Brain microvascular endothelial cell (primary cell): ENCODE measurements around the gene ICA1.

Source experiments
- DNase-seq: peaks from one replicate; pipeline ENCODE4 v3.0.0-alpha.2; 2020
- H3K27ac ChIP-seq: fragments of 250-450 bp; sonication (Bioruptor Pico); 2 replicates; pipeline ENCODE4 v1.5.1; 2020; ENCODE audit warnings: mild to moderate bottlenecking, moderate library complexity
- H3K27me3 ChIP-seq: fragments of 250-450 bp; sonication (Bioruptor Pico); replicated peaks from 2 replicates; pipeline ENCODE4 v1.5.1; 2020; ENCODE audit warnings: mild to moderate bottlenecking
- H3K36me3 ChIP-seq: fragments of 250-450 bp; sonication (Bioruptor Pico); replicated peaks from 2 replicates; pipeline ENCODE4 v1.5.1; 2020; ENCODE audit warnings: mild to moderate bottlenecking
- H3K4me3 ChIP-seq: 2 replicates; pipeline ENCODE4 v1.5.1; 2011; ENCODE audit warnings: low read depth, mild to moderate bottlenecking, control low read depth, low read length, moderate library complexity
- in situ Hi-C: cut with HindIII; loops from 2 replicates; pipeline ENCODE4 v1.10.0; 2017; ENCODE audit warnings: low sequenced_read_pairs, low pct_ligation_motif_present
- TF ChIP-seq, protein P1 (sequence below): IDR thresholded peaks from 2 replicates; pipeline ENCODE4 v1.5.1; 2011; ENCODE audit warnings: low read depth, mild to moderate bottlenecking, moderate library complexity, low read length, control low read depth, inconsistent platforms; ENCODE audit errors: missing control alignments

ICA1 gene

DNA sequence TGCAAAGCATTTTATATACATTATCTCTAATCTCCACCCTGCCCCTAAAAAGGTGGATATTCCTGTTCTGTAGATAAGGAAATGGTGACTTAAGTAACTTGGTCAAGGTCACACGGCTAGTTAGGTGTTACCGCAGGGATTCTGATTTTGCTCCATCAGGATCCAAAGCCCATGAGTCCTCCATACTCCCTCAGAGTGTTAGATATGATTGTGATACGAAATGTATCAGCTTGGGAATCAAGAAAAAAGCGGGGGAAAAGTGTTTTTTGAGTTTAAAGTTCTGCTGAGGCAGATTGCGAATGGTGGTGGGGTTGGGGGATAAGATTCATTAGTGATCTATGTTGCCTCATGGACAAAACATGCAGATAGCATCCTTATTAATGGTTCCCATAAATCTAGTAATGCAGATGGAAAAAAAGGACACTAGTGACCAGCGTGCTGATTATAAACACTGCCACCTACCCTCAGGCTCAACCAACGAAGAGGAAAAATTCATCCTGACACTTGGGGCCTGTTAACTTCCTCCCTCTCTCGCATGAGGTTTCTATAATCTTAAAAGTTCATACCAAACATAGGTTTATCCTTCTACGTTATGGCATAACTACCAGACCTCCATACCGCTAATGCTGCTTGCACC, 2.3 kb downstream of the ICA1 start:
- Histone ChIP-seq H3K4me3 (no peak overlapping the region), H3K27me3 (no peaks in the 10 kb centered on the region), H3K36me3 (no peaks in the 10 kb centered on the region), H3K27ac (no peak overlapping the region)
- in situ Hi-C loops: no loop called here
- DNase-seq: no peak
- TF ChIP-seq, protein P1, sequence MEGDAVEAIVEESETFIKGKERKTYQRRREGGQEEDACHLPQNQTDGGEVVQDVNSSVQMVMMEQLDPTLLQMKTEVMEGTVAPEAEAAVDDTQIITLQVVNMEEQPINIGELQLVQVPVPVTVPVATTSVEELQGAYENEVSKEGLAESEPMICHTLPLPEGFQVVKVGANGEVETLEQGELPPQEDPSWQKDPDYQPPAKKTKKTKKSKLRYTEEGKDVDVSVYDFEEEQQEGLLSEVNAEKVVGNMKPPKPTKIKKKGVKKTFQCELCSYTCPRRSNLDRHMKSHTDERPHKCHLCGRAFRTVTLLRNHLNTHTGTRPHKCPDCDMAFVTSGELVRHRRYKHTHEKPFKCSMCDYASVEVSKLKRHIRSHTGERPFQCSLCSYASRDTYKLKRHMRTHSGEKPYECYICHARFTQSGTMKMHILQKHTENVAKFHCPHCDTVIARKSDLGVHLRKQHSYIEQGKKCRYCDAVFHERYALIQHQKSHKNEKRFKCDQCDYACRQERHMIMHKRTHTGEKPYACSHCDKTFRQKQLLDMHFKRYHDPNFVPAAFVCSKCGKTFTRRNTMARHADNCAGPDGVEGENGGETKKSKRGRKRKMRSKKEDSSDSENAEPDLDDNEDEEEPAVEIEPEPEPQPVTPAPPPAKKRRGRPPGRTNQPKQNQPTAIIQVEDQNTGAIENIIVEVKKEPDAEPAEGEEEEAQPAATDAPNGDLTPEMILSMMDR: no peak

GRCh38 chr7:8258734-8259133, 3.2 kb downstream of the ICA1 start:
- no peaks in the 10 kb centered on the region for H3K36me3 ChIP-seq
- no peak for DNase-seq
- in situ Hi-C loops: no loop called here
- H3K4me3 ChIP-seq: no peak overlapping the region
- no peak overlapping the region for H3K27ac ChIP-seq
- TF ChIP-seq, protein P1: no peak
- H3K27me3 ChIP-seq: no peaks in the 10 kb centered on the region

- H3K36me3 ChIP-seq: no peaks in the 10 kb centered on the region
- in situ Hi-C loops: no loop called here
- H3K27me3 ChIP-seq: no peaks in the 10 kb centered on the region
- no peak overlapping the region for H3K4me3 ChIP-seq
- DNase-seq: no peak
- TF ChIP-seq, protein P1: no peak
- H3K27ac ChIP-seq: no peak overlapping the region
These were observed 3.8 kb downstream of the ICA1 start for GRCh38 chr7:8258166-8258565.

DNA sequence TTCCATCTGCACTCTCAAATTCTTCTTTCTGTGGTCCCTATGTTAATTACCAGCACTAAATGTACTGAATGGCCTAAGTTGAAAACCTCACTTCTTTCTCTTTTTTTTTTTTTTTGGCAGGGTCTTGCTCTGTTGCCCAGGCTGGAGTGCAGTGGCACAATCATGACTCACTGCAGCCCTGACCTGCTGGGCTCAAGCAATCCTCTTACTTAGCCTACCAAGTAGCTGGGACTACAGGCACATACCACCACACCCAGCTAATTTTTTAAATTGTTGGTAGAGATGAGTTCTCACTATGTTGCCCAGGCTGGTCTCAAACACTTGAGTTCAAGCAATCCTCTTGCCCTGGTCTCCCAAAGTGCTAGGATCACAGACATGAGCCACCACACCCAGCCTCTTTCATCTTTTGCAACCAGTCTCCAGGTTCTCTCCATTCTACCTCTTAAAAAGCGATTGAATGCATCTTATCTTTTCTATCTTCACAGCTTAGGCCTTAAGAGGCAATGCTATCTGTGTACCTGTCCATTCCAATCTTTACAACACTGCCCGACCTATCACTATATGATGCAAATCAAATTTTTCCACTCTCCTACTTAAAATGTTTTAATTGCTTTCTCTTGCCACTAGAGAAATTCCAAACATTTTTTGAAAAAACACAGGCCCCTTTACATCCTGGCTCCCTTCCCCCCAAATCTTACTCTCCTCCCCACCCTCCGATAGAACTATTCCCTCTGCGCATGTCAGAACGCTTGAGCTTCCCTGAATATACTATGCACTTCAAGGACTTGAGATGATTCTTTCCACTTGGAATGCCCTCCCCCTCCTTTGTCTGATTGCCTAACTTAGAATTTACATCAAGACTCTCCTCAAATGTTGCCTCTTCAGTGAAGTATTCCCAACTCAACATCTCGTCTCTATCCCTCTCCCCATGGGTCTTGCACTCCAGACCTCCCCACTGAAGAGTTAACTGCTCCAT, 6.0 kb downstream of the ICA1 start:
- Histone ChIP-seq H3K27me3 (no peaks in the 10 kb centered on the region), H3K4me3 (no peak overlapping the region), H3K36me3 (no peaks in the 10 kb centered on the region), H3K27ac (no peak overlapping the region)
- TF ChIP-seq, protein P1: no peak
- no peak for DNase-seq
- in situ Hi-C loops: no loop called here

DNA sequence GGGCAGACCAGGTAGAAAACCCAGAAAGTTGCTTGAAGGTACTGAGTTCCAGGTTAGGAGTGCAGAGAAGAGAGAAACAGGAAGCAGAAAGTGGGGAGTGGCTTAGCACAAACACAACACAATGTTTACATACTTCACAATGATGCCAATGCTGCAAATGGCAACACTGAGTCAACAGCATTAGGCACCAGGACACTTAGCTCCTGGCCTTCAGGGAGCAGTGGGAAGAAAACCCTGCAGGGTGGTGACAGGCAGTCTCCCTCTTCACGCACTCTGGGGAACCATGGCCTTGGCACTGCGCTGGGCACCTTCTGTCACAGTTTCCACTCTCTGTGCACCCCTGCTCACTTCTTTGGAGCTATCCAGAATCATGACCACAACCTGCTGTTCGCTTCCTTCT, 7.3 kb downstream of the ICA1 start:
- TF ChIP-seq, protein P1: no peak
- no peak overlapping the region for H3K27ac ChIP-seq
- in situ Hi-C loops: no loop called here
- H3K4me3 ChIP-seq: no peak overlapping the region
- no peaks in the 10 kb centered on the region for H3K27me3 ChIP-seq
- no peaks in the 10 kb centered on the region for H3K36me3 ChIP-seq
- no peak for DNase-seq
